HG03175 (cell line): Measurements from ENCODE around the gene MDC1.
A peak's percentile ranks its signal among the peaks of the same experiment; 100 is the strongest.
"Not testable (repeated sequence)": the region's sequence is repeated elsewhere in the genome, so short reads cannot be mapped to it uniquely, and the experiment has no call there.

Experiments
- ATAC-seq: cut with Tn5 transposase; IDR thresholded peaks from one replicate; pipeline ENCODE4 v1.9.1; 2021; ENCODE audit warnings: mild to moderate bottlenecking, moderate library complexity; ENCODE audit not compliant: unreplicated experiment

Gene MDC1, protein sequence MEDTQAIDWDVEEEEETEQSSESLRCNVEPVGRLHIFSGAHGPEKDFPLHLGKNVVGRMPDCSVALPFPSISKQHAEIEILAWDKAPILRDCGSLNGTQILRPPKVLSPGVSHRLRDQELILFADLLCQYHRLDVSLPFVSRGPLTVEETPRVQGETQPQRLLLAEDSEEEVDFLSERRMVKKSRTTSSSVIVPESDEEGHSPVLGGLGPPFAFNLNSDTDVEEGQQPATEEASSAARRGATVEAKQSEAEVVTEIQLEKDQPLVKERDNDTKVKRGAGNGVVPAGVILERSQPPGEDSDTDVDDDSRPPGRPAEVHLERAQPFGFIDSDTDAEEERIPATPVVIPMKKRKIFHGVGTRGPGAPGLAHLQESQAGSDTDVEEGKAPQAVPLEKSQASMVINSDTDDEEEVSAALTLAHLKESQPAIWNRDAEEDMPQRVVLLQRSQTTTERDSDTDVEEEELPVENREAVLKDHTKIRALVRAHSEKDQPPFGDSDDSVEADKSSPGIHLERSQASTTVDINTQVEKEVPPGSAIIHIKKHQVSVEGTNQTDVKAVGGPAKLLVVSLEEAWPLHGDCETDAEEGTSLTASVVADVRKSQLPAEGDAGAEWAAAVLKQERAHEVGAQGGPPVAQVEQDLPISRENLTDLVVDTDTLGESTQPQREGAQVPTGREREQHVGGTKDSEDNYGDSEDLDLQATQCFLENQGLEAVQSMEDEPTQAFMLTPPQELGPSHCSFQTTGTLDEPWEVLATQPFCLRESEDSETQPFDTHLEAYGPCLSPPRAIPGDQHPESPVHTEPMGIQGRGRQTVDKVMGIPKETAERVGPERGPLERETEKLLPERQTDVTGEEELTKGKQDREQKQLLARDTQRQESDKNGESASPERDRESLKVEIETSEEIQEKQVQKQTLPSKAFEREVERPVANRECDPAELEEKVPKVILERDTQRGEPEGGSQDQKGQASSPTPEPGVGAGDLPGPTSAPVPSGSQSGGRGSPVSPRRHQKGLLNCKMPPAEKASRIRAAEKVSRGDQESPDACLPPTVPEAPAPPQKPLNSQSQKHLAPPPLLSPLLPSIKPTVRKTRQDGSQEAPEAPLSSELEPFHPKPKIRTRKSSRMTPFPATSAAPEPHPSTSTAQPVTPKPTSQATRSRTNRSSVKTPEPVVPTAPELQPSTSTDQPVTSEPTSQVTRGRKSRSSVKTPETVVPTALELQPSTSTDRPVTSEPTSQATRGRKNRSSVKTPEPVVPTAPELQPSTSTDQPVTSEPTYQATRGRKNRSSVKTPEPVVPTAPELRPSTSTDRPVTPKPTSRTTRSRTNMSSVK (N-terminal part only)

DNA sequence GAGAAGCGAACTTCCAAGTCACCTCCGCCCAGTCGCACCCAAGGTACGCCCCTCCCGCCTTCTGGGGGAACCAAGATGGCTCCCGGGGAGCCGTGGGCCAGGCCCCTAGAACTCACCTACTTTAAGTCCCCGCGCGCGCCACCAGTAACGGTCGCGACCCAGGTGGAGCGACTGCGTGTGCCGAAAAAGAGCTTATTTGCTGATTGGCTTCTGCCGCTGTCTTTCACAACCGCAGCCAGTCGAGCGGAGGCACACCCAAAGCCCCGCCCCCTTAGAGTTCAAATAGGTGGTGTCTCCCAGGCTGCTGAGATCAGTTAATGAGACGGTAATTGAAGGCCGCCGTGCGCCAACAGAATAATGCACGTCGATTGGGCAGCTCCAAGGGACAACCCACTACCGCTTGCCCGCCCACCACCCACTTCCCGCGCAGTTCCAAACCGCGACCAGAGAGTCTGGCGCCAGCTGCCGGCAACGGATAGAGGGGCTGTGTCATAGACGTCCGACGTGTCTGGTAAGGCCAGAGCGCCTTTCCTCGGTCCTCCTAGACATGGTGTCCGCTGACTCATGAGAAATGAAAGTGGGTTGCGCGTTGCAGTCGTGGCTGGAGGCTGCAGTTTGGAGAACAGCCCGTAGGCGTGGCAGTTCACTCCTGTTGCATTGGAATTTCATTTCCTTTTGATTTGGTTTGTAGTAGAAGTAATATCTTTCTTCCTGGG is at the start of gene MDC1:
MDC1 (minus strand) TSS at position 153 of the 716 bp plus-strand sequence. CDS start 2,106 bp downstream, outside the sequence.
- ATAC-seq, result peak; percentile 67

DNA sequence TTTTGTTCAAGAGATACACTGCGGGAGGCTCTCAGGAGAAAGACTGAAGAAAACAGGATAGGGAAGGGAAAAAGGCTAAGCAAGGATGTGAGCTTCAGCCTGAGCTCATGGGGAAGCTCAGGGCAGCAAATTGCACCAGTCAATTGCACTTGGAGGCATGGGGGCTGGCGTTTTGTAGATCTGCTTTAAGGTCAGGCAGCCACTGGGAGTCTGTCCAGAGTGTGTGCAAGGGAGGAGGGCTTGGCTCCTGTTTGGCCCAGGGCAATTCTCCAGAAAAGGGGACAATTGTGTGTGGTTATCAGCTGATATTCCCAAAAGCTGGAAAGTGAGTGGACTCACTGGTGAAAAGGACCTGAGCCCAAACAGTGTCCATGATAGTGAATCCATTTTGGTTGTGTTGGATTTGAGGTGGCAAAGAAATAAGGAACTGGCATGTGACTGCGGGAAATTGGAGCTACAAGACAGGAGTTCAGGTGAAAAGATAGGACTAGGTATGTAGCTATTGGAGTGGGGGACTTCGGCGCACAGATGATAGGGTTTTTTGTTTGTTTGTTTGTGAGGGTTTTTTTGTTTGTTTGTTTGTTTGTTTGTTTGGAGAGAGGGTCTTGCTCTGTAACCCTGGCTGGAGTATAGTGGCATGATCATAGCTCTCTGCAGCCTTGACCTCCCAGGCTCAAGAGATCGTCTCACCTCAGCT is 49.5 kb upstream of the MDC1 start:
- ATAC-seq, result no peak

DNA sequence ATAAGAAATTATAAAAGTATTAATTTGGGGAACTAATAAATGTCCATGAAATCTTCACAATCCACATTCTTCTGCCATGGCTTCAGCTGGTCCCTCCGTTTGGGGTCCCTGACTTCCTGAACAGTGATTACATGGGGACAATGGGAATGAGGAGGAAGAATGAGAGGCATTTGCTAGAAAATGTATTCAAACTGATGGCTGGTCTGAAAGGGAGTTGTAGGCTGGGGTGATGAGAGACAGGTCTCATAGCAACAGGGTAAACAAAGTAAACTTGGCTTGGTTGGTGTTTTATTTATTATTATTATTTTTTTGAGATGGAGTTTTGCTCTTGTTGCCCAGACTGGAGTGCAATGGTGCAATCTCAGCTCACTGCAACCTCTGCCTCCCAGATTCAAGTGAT is 48.4 kb upstream of the MDC1 start:
- ATAC-seq, result not testable (repeated sequence)

DNA sequence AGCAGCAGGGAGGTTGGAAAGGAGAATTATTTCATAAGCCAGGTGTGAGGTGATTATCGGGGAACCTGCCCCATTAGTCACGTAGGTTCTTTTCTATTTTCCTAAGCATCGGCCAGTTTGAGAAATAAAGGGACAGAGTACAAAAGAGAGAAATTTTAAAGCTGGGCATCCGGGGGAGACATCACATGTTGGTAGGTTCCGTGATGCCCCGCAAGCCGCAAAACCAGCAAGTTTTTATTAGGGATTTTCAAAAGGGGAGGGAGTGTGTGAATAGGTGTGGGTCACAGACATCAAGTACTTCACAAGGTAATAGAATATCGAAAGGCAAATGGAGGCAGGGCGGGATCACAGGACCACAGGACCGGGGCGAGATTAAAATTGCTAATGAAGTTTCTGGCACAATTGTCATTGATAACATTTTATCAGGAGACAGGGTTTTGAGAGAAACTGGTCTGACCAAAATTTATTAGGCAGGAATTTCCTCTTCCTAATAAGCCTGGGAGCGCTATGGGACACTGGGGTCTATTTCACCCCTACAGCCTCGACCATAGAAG is 47.5 kb upstream of the MDC1 start:
- ATAC-seq, result not testable (repeated sequence)

DNA sequence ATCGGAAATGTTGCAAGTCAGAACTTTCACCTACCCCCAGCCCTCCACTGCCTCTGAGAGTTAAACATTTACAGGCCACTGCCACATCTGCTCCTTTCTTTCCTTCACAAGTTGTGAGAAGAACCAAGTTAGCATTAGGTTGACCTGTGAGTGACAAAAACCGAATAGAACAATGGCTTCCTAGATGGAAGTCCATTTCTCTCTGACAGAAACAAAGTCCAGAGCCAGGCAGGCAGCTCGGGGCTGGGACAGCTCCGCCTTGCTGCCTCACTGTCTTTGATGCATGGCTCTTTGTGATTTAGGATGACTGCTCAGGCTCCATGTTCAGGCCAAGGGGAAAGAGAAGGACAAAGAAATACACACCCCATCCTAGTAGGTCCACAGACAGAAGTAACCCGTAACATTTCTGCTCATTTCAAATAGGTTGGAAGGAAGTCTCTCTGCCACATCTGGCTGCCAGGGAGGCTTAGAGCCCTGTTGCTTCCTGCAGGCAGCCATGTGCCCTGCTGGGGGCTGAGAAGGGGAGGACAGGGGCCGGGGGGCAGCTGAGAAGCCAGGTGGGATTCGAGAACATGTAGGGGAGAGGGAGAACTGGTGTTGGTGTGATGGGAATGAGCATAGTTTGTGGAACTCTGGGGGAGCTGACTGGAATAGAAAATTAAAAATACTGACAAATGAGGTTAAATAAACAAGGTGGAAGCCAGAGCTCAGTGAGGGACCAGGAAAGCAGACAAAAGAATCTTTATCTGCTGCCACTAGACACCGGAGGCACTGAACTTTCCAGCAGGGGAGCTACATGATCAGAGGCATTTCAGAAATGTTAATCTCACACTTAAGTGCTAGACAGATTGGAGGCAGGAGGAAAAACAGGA is 46.8 kb upstream of the MDC1 start:
- ATAC-seq, result peak; percentile 53

DNA sequence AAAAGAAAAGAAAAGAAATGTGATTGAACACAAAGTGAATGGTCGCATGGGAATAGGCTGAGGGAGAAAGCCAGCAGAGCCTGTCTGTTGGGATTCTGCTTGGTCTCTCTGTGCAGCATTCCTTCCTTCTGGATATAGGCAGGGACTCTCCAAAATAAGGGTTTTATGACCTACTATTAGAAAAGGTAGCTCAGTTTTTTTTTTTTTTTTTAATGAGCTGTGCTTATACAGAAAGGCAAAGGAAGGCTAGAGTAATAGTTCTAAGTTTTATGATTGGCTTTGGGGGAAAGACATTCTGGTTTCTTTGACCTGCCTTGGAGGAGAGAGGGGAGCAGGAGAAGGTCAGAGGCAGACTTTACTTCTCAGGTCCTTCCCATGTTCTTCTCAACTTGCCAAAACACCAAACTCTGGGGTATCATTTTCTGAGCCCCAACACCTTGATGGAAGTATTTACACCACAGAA is 46.1 kb upstream of the MDC1 start:
- no peak for ATAC-seq

DNA sequence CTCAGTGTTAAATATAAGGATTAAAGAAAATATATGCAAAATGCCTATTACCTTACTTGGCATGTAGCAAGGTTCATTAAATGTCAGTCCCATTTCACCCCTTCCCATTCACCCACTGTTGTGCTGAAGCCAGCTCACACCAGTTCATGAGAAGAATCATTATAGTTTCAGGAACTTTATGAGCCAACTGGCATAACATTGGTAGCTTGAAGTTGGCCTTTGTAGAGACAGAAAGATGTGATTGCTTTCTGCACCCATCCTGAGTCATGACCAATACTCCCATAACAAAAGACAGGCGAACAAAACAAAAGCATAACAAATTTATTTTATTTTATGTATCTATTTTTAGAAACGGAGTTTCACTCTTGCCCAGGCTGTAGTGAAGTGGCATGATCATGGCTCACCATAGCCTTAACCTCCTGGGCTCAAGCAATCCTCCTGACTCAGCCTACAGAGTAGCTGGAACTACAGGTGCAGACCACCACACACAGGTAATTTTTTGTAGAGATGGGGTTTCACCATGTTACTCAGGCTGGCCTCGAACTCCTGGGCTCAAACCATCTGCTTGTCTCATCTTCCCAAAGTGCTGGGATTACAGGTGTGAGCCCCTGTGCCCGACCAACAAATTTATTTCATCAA is 44.8 kb upstream of the MDC1 start:
- ATAC-seq, result no peak

DNA sequence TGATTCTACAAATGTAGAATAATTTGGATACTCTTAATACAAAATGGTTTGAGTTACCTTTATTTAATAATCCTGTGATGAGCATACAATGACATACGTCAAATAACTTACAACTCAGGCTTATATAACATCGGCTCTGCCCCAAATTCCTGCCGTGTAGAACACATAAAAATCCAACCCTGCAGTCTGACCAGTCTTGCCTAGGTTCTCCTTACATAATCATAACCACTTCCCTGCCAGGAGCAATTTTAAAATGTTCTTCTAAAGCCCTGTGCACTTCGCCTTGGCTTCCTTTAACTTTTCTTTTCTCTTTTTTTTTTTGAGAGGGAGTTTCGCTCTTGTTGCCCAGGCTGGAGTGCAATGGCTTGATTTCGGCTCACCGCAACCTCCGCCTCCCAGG is 43.5 kb upstream of the MDC1 start:
- no peak for ATAC-seq

DNA sequence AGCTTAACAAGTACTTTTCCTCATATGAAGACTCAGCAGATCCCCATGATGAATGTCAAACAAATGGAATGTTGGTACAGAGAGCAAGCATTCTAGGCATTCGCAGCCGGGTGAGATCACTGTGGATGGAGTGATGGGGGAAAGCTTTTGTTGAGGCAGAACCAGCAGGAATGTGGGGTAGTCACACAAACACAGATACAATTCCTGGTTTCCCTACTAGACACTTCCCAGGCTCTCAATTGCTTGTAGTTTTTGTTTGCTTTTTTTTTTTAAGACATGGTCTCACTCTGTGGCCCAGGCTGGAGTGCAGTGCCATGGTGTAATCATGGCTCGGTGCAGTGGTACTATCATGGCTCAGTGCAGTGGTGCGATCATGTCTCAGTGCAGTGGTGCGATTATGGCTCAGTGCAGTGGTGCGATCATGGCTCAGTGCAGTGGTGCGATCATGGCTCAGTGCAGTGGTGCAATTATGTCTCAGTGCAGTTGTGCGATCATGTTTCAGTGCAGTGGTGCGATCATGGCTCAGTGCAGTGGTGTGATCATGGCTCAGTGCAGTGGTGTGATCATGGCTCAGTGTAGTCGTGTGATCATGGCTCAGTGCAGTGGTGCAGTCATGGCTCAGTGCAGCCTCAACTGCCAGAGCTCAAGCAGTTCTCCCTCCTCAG is 42.6 kb upstream of the MDC1 start:
- no peak for ATAC-seq

DNA sequence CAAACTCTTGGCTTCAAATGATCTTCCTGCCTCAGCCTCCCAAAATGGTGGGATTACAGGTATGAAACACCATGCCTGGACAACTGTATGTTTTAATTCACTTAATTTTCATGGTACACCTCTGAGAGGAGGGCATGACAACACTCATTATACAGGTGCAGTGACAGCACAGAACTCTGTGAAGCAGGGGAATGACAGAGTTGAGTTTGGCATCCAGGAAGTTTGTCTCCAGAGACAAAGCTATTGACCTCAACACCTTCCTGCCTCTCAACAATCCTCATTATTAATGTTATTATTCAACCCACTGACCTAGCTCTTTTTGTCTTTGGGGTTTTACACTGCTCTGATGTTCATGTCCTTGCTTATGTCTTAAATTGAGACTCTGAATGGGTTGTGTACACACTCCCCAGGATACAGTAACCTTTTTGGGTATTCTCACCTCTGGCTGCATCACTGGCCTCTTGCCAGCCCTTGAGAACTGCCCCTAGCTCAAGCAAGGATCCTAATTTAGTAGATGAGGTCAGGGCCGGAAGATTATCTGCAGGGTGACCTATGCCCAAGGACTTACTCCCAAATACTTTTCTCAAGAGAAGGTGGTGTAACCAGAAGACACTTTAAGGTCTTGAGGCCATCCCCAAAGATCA is 40.3 kb upstream of the MDC1 start:
- no peak for ATAC-seq

DNA sequence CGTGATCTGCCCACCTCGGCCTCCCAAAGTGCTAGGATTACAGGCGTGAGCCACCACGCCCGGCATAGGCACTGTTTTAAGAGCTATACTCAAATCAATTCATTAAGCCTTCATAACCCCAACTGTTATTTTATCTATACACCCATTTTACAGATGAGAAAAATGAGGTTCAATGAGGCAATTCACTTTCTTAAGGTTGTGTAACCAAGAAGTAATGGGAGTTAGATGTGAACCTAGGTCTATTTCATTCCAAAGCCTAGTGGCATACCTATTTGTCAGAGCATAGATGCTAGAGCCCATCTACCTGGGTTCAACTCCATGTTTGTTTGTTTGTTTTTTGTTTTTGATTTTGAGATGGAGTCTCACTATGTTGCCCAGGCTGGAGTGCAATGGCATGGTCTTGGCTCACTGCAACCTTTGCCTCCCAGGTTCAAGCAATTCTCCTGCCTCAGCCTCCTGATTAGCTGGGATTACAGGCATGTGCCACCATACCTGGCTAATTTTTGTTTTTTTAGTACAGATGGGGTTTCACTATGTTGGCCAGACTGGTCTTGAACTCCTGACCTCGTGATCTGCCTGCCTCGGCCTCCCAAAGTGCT is 39.4 kb upstream of the MDC1 start:
- not testable (repeated sequence) for ATAC-seq

DNA sequence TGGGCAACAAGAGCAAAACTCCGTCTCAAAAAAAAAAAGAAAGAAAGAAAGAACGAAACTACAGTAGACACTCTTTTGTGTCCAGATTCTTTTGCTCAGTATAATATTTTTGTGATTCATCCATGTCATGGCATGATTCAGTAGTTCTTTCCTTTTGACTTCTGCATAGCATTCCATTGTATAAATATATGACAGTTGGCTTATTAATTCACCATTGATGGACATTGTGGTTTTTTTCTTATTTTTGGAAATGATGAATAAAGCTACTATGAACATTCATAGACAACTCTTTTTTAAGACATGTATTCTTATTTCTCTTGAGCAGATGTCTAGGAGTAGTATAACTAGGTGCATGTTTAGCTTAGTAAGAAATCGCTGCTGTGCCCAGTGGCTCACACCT is 37.5 kb upstream of the MDC1 start:
- ATAC-seq, result no peak

DNA sequence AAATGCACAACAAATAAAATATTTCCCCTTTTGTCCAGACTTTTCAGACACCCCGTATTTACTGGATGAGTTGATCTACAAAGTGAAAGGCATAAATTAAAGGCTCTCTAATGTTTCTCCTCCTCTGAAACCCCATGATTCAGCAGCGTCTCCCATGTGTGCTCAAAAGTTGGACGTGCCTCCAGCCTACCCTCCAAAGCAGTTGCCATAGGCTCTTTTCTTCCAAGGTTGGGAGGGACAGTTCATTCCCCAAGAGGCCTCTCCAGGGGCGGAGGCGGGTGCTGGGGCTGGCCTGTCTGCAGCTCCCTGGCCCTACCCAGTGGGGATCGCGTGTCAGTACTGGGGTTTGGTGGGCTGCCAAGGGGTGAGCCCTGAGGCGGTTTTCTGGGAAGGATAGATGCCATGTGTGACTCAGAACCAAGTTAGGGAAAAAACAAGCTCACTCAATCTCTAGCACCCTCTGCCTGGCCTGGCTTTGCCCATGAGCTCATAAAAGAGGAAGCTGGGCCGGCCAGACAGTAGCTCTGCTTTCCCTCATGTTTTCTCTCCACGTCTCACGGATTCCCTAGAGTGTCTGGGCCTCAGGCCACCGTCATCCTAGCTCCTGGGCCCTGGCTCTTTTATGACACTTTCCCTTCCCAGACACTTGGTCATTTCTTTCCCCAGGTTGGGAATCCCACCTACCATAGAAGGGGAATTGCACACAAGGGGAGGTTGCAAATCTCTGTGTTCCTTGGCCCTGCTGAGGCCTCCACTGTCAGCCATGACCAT is 35.3 kb upstream of the MDC1 start:
- no peak for ATAC-seq

DNA sequence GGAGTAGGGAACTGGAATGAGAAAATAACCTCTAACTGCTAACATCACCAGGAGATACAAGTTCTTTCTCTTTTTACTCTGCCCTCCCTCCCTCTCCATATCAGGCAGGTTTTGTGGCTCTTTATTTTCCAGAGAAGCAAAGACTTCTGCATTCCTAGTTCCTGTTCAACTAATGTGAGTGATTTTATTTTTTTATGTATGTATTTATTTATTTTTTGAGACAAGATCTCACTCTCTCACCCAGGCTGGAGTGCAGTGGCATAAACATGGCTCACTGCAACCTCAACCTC is 33.2 kb upstream of the MDC1 start:
- no peak for ATAC-seq

DNA sequence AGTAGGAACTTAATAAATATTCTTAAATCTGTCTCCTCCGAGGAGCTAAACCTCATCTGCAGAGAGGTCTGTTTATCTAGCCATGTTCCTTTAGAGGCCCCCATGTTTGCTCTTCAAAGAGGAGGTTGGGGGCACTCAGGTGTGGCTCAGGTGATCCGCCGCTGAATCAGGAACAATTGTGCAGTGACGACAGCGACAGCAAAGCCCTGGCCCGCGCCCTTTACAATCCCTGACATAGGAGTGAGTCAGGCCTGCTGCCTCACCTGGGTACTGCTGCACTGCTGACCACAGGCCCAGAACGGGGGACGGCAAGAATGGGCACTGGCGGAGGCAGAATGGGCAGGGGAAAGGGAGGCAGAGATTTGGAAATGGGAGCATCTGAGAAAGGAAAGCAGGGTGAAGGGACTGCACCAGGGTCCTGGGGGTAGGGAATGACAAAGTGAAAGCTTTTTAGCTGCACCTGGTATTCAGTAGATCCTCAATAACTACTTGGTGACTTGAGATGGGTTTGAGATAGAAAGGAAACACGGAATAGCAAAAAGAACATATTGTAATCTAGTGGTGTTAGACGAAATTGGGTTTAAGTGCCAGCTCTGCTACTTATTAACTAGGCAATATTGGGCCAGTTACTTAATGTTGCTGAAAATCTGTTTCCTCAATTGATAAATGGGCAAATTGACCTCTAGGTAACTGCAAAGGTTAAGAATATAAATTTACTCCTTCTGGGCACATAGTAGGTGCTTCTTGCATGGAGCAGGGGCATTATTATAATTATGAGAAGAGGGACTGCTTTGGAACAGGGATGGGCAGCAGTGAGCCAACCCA is 32.7 kb upstream of the MDC1 start:
- no peak for ATAC-seq
